Measurements from ENCODE around the gene PID1.

DNA sequence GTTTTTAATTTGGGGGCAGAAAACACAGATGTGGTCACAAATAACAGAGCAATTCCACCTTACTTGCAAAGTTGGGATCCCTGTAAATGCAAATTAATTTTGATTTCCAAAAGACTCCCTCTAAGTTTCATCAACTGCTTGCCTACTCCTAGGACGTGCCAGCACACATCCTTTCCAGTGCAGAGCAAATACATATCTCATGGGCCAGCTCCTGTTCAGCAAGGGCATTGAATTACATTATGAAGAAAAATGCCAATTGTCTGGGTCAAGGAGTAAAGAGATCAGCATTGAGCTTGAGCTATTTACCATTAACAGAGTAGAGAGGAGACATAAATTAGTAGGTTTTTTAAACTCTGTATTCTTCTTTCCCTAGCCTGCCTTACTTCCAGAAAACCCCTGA, 18.8 kb downstream of the PID1 start:
- TF ChIP-seq, protein P1, sequence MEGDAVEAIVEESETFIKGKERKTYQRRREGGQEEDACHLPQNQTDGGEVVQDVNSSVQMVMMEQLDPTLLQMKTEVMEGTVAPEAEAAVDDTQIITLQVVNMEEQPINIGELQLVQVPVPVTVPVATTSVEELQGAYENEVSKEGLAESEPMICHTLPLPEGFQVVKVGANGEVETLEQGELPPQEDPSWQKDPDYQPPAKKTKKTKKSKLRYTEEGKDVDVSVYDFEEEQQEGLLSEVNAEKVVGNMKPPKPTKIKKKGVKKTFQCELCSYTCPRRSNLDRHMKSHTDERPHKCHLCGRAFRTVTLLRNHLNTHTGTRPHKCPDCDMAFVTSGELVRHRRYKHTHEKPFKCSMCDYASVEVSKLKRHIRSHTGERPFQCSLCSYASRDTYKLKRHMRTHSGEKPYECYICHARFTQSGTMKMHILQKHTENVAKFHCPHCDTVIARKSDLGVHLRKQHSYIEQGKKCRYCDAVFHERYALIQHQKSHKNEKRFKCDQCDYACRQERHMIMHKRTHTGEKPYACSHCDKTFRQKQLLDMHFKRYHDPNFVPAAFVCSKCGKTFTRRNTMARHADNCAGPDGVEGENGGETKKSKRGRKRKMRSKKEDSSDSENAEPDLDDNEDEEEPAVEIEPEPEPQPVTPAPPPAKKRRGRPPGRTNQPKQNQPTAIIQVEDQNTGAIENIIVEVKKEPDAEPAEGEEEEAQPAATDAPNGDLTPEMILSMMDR (IDR thresholded peaks at IDR 0.05) = no peak
- TF ChIP-seq, protein P2, sequence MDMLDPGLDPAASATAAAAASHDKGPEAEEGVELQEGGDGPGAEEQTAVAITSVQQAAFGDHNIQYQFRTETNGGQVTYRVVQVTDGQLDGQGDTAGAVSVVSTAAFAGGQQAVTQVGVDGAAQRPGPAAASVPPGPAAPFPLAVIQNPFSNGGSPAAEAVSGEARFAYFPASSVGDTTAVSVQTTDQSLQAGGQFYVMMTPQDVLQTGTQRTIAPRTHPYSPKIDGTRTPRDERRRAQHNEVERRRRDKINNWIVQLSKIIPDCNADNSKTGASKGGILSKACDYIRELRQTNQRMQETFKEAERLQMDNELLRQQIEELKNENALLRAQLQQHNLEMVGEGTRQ (CRISPR knock-in tag; IDR thresholded peaks at IDR 0.05) = no peak
- TF ChIP-seq FOXP1 (CRISPR knock-in tag; IDR thresholded peaks at IDR 0.05; ENCODE audit: borderline replicate concordance) (no peak), GABPB1 (CRISPR knock-in tag; IDR thresholded peaks at IDR 0.05) (no peak), ZNF138 (CRISPR knock-in tag; conservative IDR thresholded peaks at IDR 0.05) (no peak)
- TF ChIP-seq, protein P3, sequence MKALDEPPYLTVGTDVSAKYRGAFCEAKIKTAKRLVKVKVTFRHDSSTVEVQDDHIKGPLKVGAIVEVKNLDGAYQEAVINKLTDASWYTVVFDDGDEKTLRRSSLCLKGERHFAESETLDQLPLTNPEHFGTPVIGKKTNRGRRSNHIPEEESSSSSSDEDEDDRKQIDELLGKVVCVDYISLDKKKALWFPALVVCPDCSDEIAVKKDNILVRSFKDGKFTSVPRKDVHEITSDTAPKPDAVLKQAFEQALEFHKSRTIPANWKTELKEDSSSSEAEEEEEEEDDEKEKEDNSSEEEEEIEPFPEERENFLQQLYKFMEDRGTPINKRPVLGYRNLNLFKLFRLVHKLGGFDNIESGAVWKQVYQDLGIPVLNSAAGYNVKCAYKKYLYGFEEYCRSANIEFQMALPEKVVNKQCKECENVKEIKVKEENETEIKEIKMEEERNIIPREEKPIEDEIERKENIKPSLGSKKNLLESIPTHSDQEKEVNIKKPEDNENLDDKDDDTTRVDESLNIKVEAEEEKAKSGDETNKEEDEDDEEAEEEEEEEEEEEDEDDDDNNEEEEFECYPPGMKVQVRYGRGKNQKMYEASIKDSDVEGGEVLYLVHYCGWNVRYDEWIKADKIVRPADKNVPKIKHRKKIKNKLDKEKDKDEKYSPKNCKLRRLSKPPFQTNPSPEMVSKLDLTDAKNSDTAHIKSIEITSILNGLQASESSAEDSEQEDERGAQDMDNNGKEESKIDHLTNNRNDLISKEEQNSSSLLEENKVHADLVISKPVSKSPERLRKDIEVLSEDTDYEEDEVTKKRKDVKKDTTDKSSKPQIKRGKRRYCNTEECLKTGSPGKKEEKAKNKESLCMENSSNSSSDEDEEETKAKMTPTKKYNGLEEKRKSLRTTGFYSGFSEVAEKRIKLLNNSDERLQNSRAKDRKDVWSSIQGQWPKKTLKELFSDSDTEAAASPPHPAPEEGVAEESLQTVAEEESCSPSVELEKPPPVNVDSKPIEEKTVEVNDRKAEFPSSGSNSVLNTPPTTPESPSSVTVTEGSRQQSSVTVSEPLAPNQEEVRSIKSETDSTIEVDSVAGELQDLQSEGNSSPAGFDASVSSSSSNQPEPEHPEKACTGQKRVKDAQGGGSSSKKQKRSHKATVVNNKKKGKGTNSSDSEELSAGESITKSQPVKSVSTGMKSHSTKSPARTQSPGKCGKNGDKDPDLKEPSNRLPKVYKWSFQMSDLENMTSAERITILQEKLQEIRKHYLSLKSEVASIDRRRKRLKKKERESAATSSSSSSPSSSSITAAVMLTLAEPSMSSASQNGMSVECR (CRISPR knock-in tag; IDR thresholded peaks at IDR 0.05; ENCODE audit: borderline replicate concordance) = no peak
